ENCODE data around the gene DDX50.

DDX50 gene

DNA sequence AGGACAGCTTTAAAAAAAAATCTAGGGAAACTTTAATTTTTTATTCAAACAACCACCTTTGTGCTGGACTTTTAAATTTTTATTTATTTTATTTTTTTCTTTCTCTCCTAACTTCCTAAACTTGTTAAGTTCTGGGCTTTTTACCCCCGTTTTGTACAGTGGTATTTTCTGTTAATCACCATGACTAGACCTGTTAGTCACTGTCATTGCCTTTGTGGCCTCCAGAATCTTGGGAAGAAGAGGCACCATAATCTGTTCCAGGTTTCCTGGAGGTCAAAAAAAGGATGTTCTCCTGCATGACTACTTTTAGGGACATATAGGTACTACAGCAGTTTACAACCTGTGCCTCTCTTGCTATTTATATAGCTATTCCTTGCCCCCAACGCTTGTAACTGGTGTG is 31.1 kb upstream of the DDX50 start:
- Histone ChIP-seq H3K27me3 (ENCODE audit: insufficient read depth, low read length, poor library complexity, severe bottlenecking) (no peaks in the 10 kb centered on the region), H3K9me3 (ENCODE audit: insufficient read depth, low read depth, low read length) (no peaks in the 10 kb centered on the region), H3F3A (ENCODE audit: low read depth) (no peaks in the 10 kb centered on the region), H3K9ac (ENCODE audit: low read depth, low read length, poor library complexity, severe bottlenecking) (no peak overlapping the region), H4K20me1 (ENCODE audit: insufficient read depth, low read length, poor library complexity, severe bottlenecking) (no peaks in the 10 kb centered on the region), H2AFZ (ENCODE audit: low read length) (no peak overlapping the region), H3K79me2 (ENCODE audit: insufficient read depth, low read length) (no peaks in the 10 kb centered on the region), H3K36me3 (ENCODE audit: insufficient read depth, low read length) (no peaks in the 10 kb centered on the region), H3K4me2 (ENCODE audit: low read depth, low read length, poor library complexity, severe bottlenecking) (no peak overlapping the region), H3K4me3 (ENCODE audit: low read length, poor library complexity, severe bottlenecking) (no peak overlapping the region), H3K4me1 (ENCODE audit: insufficient read depth, low read length, poor library complexity, severe bottlenecking) (no peaks in the 10 kb centered on the region), H3K9me2 (replicated peaks; ENCODE audit: low read depth, low read length) (no peaks in the 10 kb centered on the region)
- no peak for TF ChIP-seq EZH2phosphoT487 (IDR thresholded peaks at IDR 0.05; ENCODE audit: borderline replicate concordance)
- TF ChIP-seq, protein P1, sequence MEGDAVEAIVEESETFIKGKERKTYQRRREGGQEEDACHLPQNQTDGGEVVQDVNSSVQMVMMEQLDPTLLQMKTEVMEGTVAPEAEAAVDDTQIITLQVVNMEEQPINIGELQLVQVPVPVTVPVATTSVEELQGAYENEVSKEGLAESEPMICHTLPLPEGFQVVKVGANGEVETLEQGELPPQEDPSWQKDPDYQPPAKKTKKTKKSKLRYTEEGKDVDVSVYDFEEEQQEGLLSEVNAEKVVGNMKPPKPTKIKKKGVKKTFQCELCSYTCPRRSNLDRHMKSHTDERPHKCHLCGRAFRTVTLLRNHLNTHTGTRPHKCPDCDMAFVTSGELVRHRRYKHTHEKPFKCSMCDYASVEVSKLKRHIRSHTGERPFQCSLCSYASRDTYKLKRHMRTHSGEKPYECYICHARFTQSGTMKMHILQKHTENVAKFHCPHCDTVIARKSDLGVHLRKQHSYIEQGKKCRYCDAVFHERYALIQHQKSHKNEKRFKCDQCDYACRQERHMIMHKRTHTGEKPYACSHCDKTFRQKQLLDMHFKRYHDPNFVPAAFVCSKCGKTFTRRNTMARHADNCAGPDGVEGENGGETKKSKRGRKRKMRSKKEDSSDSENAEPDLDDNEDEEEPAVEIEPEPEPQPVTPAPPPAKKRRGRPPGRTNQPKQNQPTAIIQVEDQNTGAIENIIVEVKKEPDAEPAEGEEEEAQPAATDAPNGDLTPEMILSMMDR (conservative IDR thresholded peaks at IDR 0.05; ENCODE audit: low read length) = no peak

DNA sequence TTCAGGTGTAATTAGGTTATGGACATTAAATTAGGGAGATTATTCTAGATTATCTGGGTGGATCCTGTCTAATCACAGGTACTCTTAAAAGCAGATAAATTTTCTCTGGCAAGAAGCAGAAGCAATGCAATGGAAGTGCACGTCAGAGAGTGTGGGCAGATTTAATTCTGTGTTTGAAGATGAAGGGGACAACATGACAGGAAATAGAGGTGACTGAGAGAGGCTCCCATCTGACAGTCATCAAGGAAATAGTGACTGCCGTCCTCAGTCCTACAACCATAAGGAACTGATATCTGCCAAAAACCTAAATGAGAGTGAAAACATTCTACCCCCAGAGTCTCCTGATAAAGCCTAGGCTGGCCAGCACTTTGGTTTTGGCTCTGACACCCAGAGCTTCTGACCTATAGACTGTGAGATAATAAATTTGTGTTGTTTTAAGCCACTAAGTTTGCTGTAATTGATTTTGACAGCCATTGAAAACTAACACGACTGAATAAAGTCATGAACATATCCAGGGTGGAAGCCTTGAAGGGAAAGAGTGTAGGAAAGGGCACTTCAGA is 30.5 kb upstream of the DDX50 start:
- Histone ChIP-seq H4K20me1 (ENCODE audit: insufficient read depth, low read length, poor library complexity, severe bottlenecking) (no peaks in the 10 kb centered on the region), H3K79me2 (ENCODE audit: insufficient read depth, low read length) (no peaks in the 10 kb centered on the region), H3K9me3 (ENCODE audit: insufficient read depth, low read depth, low read length) (no peaks in the 10 kb centered on the region), H3K9ac (ENCODE audit: low read depth, low read length, poor library complexity, severe bottlenecking) (no peak overlapping the region), H3K27me3 (ENCODE audit: insufficient read depth, low read length, poor library complexity, severe bottlenecking) (no peaks in the 10 kb centered on the region), H3K9me2 (replicated peaks; ENCODE audit: low read depth, low read length) (no peaks in the 10 kb centered on the region), H3F3A (ENCODE audit: low read depth) (no peaks in the 10 kb centered on the region), H3K4me3 (ENCODE audit: low read length, poor library complexity, severe bottlenecking) (no peak overlapping the region), H3K36me3 (ENCODE audit: insufficient read depth, low read length) (no peaks in the 10 kb centered on the region), H3K4me2 (ENCODE audit: low read depth, low read length, poor library complexity, severe bottlenecking) (no peak overlapping the region), H2AFZ (ENCODE audit: low read length) (no peak overlapping the region), H3K4me1 (ENCODE audit: insufficient read depth, low read length, poor library complexity, severe bottlenecking) (no peaks in the 10 kb centered on the region)
- TF ChIP-seq, protein P1 (conservative IDR thresholded peaks at IDR 0.05; ENCODE audit: low read length) = no peak
- no peak for TF ChIP-seq EZH2phosphoT487 (IDR thresholded peaks at IDR 0.05; ENCODE audit: borderline replicate concordance)

DNA sequence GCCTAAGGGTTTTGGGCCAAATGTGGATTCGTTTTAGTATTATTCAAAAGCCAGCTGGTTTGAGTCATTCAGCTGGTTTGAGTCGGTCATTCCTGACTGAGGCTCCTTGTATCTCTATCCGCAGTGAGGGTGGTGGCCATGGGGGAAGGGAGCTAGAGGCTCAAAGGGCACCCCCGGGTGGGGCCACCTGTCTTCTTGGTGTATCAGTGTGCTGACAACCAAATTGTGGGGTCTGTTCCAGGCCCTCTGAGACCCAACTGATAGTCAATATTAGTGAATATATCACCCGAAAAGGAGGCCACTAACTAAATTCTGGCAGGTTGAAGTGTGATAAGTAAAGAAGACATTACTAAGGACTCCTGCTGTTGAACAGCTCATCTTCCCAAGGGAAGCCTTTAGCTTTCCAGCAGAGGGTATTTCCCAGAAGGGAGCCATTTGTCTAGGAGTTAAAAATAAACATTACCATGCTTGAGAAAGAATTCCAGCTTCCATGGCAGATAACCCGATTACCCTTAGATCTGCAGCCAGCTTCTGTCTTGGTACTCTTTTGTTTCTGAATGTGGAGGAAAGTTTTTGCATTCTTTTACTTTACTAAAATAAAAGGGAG is 29.9 kb upstream of the DDX50 start:
- Histone ChIP-seq H3F3A (ENCODE audit: low read depth) (no peaks in the 10 kb centered on the region), H3K36me3 (ENCODE audit: insufficient read depth, low read length) (no peaks in the 10 kb centered on the region), H3K9me3 (ENCODE audit: insufficient read depth, low read depth, low read length) (no peaks in the 10 kb centered on the region), H4K20me1 (ENCODE audit: insufficient read depth, low read length, poor library complexity, severe bottlenecking) (no peaks in the 10 kb centered on the region), H3K79me2 (ENCODE audit: insufficient read depth, low read length) (no peaks in the 10 kb centered on the region), H3K4me2 (ENCODE audit: low read depth, low read length, poor library complexity, severe bottlenecking) (no peak overlapping the region), H2AFZ (ENCODE audit: low read length) (no peak overlapping the region), H3K4me3 (ENCODE audit: low read length, poor library complexity, severe bottlenecking) (no peak overlapping the region), H3K9ac (ENCODE audit: low read depth, low read length, poor library complexity, severe bottlenecking) (no peak overlapping the region), H3K4me1 (ENCODE audit: insufficient read depth, low read length, poor library complexity, severe bottlenecking) (no peaks in the 10 kb centered on the region), H3K27me3 (ENCODE audit: insufficient read depth, low read length, poor library complexity, severe bottlenecking) (no peaks in the 10 kb centered on the region), H3K9me2 (replicated peaks; ENCODE audit: low read depth, low read length) (no peaks in the 10 kb centered on the region)
- no peak for TF ChIP-seq EZH2phosphoT487 (IDR thresholded peaks at IDR 0.05; ENCODE audit: borderline replicate concordance)
- TF ChIP-seq, protein P1 (conservative IDR thresholded peaks at IDR 0.05; ENCODE audit: low read length) = no peak

Measured in Loucy (cell line).